ENCODE measurements around the gene TMEM175. TPM values are rescaled to one million over a fixed set of nuclear protein-coding genes. Genes with fewer than 3 reads are reported as not detected.

The TMEM175 gene
- total and polyA plus RNA-seq, 2 of the 8 experiments (the other 6 are each of a cell fraction or from before 2014, with no cell fraction given): 4.9 to 20.7 TPM

- TF ChIP-seq KDM1A (IDR thresholded peaks at IDR 0.05; ENCODE audit: borderline replicate concordance, low read length) (no peak), TCF12 (IDR thresholded peaks at IDR 0.05; ENCODE audit: low read depth, low read length) (no peak), SIX5 (IDR thresholded peaks at IDR 0.05; ENCODE audit: low read depth, low read length) (no peak), MAX (IDR thresholded peaks at IDR 0.05) (no peak), HDAC2 (IDR thresholded peaks at IDR 0.05; ENCODE audit: borderline replicate concordance in 1 of 2, low read depth in 2 of 2, low read length in 2 of 2) (no peak), CBX8 (IDR thresholded peaks at IDR 0.05; ENCODE audit: borderline replicate concordance, low read depth, low read length) (no peak), TAF7 (optimal IDR thresholded peaks at IDR 0.05; ENCODE audit: borderline replicate concordance, low read depth, low read length) (no peak), HDAC6 (IDR thresholded peaks at IDR 0.05; ENCODE audit: low read depth, low read length) (no peak)
Measured at GRCh38 chr4:898123-898522, 34.1 kb upstream of the TMEM175 start (continued).
